Stimulated activated CD4-positive, alpha-beta T cell treated with anti-CD3 and anti-CD28 coated beads, TNF-alpha, amount 100 ng/mL, for 1 hour (primary cell): ENCODE measurements around the gene DRAXIN.

Experiments used
- DNase-seq, 3 donors: peaks; one replicate each; pipeline ENCODE4 v3.0.0-alpha.2; 2020; ENCODE audit warnings: low read depth in 3 of 3, low spot score in 1 of 3

The DRAXIN gene

GRCh38 chr1:11707621-11708276 lies 16.2 kb downstream of the DRAXIN start:
- no peak for DNase-seq

DNA sequence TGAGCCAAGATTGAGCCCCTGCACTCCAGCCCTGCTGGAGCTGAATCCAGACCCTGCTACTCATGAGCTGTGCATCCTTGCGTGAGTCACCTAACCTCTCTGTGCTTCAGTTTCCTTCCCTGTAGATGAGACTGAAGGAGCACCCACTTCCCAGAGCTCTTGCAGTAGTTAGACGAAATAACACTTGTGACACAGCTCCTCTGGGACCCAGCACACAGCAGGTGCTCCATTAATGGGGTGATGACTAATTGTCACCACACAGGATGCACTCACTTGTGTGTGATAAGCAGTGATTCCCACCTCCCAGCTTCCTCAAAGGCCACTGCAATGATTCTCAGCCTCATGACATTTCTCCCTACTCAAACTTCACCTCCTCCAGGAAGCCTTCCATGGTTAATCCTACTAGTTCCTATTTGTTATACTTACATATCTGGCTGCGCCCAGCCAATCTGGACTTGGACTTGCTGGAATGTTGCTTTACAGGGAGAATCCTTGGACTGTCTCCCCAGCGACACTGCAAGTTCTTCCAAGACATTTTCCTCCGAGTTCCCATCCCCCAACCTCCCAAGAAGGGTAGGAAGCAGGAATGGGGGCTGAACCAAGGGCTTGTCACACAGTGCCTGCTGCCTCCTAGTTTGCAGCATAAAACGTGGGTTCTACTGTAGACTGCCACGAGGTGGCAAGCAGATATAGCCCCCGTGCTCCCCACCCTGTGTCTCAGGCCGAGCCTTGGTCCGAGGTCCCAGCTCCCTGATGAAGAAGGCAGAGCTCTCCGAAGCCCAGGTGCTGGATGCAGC lies 17.2 kb downstream of the DRAXIN start:
- DNase-seq, result no peak

DNA sequence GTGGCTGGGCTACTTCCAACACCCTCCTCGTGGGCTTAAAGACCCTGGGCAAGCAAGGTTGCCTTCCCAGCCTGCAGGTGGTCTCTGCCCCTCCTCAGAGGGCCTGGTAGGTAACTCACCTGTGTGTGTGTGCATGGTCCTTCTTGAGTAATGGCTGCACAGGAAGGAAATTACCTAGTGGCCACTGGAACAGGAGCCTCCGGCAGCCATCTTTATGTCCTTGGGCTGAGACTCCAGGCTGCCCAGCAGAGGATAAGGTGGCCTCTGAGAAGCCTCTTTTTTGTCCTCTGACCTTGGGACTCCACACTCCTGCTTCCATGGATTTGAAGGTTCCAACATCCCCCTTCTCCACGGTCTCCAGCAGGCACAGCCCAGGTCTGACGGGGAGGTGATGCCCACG lies 20.0 kb downstream of the DRAXIN start:
- DNase-seq, result no peak

DNA sequence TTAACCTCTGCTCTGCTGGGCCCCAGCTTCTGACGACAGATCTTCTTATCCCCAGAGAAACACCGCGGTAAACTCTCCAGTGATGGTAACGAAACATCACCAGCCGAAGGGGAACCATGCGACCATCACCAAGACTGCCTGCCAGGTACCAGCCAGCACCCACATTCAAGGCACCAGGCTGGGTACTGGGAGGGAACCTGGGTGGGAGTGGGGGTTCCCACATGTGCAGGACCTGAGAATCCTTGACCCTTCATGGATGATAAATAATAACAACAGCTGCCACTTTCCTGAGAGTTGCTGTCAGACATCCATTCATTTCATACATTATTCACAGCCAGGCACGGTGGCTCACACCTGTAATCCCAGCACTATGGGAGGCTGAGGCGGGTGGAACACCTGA lies 20.8 kb downstream of the DRAXIN start:
- DNase-seq, result no peak

DNA sequence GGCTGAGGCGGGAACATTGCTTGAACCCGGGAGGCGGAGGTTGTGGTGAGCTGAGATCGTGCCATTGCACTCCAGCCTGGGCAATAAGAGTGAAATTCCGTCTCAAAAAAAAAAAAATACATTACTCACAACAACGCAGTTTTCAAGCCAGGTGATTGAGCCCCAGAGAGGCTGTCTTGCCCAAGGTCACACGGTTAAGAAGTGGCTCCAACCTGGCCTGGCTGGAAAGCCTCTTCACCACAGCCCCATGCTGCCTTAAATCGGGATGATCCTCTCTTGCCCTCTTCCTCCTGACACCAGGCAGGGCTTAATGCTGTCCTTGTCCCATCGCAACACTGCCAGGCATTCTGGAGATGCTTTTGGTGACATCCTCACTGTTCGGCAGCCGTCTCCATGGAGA lies 21.6 kb downstream of the DRAXIN start:
- DNase-seq, result no peak

DNA sequence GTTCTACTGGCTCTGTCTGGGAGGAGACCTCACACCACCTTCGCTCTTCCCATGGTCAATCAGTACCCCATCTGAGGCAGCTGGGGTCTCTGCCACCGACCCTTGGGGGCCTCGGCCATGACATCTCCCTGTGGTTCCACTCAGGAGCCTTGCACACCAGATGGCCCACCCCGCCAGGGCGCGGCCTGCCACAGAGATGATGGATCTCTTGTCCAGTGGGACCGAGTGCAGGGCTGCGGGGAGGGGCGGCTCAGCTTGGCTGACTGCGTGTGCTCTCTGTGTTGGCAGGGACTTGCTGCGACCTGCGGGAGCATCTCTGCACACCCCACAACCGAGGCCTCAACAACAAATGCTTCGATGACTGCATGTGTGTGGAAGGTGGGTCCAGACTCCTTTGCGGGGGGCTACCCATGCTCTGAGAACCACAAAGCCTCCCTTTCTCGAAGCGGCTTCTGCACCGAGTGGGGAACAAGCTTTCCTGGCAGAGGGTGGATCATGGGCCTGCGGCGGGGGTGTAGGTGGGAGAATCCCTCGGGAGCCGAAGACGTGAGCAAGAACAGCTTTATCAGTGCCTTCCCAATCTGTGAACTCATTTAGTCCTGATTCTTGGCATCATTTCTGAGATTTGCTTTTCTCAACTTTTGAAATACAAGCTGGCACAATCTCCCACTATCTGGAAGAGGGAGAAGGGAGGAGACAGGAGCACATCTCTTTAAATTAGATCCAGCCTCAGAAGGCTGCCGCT lies 23.5 kb downstream of the DRAXIN start:
- no peak for DNase-seq

DNA sequence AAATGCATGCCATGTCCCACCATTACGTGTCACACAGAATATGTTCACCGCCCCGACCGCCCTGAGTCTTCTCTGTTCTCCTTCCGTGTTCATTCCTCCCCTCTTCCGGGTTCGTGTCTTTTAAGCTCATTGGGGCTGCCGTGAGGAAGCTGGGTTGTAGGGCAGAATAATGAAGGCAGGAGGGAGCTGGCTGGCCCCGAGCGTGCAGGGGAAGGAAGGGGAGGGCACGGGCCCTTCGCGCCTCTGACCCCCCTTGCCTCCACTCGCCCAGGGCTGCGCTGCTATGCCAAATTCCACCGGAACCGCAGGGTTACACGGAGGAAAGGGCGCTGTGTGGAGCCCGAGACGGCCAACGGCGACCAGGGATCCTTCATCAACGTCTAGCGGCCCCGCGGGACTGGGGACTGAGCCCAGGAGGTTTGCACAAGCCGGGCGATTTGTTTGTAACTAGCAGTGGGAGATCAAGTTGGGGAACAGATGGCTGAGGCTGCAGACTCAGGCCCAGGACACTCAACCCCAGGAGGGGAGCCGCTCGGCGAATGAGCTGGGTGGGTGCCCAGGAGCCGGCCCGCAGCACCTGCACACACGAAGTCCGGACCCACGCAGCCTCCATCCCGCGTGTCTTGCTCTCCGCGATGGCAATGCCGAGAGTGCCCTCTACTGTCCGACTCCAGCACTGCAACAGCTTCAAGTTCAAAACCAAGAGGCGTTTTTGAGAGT lies 28.0 kb downstream of the DRAXIN start:
- DNase-seq, result peak; percentile 56 to 85 (median 76)

DNA sequence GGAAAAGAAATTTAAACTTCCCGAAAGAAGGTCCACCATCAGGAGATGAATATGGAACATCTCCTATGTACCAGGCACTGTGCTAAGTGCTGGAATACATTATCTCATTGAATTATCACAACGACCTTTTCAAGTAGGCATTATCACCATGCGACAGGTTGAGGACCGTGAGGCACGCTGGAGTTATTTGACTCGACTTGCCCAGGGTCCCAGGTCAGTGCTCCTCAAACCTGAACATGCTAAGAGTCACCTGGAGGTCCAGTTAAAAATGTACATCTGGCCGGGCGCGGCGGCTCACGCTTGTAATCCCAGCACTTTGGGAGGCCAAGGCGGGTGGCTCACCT lies 28.5 kb downstream of the DRAXIN start:
- no peak for DNase-seq

- no peak for DNase-seq
Observed at GRCh38 chr1:11720525-11720924, 29.0 kb downstream of the DRAXIN start.

DNA sequence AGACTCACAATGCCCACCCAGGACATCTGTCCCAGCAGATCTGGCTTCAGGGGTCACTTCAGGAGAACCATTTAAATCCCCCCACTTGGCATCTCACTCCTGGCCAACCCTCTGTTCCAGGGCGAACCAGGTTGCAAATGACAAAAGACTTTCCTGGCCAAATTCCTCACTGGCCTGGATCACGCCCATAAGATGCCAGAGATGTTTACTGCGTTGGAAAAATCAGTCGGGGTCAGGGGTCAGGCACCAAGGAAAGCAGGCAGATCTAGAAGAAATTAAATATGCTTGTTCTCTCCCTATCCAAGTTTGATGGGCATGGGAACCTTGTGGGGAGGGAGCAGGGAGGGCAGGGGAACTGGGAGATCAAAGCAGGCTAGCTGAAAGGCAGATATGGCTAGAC lies 29.8 kb downstream of the DRAXIN start:
- DNase-seq, result no peak

- no peak for DNase-seq
Observed at GRCh38 chr1:11722538-11722937, 31.0 kb downstream of the DRAXIN start.

GRCh38 chr1:11725616-11726015 lies 34.1 kb downstream of the DRAXIN start:
- no peak for DNase-seq

DNA sequence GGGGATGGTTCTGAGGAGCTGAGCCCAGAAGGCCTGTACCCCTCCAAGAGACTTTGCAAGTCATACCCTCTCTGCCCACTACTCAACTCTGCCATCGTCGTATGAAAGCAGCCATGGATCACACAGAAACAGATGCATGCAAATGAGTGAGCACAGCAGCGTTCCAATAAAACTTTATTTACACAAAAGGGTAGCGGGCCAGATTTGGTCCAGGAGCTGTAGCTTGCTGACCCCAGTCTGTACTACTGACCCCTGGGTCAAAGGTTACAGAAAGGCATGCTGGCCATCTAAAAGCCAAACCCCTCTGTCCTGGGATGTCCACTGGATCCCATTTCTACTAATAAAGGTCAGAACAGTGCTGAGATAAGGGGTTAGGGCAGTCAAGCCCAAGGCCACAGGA lies 35.6 kb downstream of the DRAXIN start:
- no peak for DNase-seq

GRCh38 chr1:11728126-11728806 lies 36.8 kb downstream of the DRAXIN start:
- DNase-seq, result no peak

- no peak for DNase-seq
Observed at GRCh38 chr1:11729155-11729497, 37.6 kb downstream of the DRAXIN start.

DNA sequence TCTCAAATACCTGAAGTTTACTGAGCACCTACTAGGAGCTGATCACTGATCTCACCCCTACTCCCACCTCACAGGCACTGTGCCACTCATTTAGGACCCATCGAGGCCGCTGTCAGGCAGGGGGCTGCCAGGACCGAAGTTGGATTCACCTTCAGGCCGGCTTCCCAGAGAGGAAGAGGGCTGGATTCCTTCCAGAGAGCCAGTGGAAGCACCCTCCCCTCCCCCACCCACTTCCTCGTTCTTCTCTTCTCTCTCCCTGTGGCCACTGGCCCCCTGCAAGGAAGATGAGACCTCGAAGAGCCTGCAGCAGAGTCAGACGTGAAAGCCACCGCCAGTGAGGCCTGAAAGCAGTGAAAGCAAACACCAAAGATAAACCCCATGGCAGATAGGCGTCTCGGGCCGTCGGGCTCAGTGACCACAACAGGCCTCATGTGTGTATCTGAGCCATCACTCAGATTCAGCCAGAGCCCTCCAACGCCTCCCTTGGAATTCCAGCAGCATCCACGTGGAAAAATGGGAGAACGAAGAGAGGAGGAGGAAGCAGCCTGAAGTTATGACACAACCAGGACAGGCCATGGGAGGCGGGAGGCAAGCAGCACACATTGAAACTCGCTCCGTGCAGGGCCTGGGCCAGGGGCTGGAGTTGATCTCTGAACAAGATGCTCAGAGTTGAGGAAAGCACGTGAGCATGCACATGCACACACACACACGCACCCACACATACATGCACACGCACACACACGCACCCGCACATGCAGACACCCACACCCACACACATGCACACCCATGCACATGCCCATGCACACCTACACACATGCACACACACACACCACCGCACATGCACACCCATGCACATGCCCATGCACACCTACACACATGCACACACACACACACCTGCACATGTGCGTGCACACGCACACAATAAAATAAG lies 38.3 kb downstream of the DRAXIN start:
- DNase-seq, result no peak

GRCh38 chr1:11730429-11730891 lies 39.0 kb downstream of the DRAXIN start:
- DNase-seq, result no peak

GRCh38 chr1:11731691-11732283 lies 40.3 kb downstream of the DRAXIN start:
- DNase-seq, result no peak

GRCh38 chr1:11733306-11733705 lies 41.8 kb downstream of the DRAXIN start:
- no peak for DNase-seq

DNA sequence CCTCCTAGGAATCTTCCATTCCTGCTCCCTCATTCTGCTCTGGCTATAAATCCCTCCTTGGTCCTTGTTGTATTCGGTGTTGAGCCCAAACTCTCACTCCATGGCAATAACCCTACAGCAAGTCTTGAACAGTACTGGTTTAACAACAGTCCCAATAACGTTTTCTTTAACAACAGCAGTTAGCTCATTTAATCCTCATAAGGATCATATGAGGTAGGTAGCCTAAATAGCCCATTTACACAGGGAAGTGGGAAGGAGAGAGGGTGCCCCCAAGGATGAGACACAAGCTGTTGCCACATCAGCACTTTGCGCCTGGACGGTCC lies 44.0 kb downstream of the DRAXIN start:
- no peak for DNase-seq
